ENCODE measurements around the gene RTN4. TPM values are rescaled to one million over a fixed set of nuclear protein-coding genes. Genes with fewer than 3 reads are reported as not detected.

Gene RTN4
- total RNA-seq, 2 donors from 2014 or later = 253 to 331 TPM

DNA sequence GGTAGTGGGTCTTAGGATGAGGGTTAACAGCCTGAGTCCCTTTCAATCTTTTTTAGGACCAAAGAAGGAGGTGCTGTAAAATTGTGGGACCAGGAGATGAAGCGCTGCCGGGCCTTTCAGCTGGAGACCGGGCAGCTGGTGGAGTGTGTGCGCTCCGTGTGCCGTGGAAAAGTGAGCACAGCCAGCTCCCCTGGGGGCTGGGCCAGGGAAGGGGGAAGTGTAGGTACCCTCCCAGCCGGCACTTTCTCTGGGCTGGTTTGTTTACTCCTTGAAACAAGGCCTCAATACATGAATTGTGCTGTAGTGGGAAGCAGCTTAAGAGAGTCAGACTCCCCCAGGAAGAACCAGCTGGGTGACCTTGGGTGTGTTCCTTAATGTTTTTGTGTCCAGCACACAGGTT lies 90.1 kb downstream of the RTN4 start:
- DNase-seq (ENCODE audit: low spot score) (no peak), ATAC-seq (ENCODE audit: insufficient number of reproducible peaks, low FRiP score, low read depth) (no peak)
- no peaks in the 10 kb centered on the region for H3K9me3 ChIP-seq
- H3K27me3 ChIP-seq (replicated peaks; ENCODE audit: insufficient read depth) = no peaks in the 10 kb centered on the region
- no peak overlapping the region for H3K4me3 ChIP-seq
- H3K4me1 ChIP-seq (ENCODE audit: control insufficient read depth in 1 of 2, low read depth in 2 of 2) = no peaks in the 10 kb centered on the region
- TF ChIP-seq, protein P1, sequence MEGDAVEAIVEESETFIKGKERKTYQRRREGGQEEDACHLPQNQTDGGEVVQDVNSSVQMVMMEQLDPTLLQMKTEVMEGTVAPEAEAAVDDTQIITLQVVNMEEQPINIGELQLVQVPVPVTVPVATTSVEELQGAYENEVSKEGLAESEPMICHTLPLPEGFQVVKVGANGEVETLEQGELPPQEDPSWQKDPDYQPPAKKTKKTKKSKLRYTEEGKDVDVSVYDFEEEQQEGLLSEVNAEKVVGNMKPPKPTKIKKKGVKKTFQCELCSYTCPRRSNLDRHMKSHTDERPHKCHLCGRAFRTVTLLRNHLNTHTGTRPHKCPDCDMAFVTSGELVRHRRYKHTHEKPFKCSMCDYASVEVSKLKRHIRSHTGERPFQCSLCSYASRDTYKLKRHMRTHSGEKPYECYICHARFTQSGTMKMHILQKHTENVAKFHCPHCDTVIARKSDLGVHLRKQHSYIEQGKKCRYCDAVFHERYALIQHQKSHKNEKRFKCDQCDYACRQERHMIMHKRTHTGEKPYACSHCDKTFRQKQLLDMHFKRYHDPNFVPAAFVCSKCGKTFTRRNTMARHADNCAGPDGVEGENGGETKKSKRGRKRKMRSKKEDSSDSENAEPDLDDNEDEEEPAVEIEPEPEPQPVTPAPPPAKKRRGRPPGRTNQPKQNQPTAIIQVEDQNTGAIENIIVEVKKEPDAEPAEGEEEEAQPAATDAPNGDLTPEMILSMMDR (IDR thresholded peaks at IDR 0.05) = no peak
- H3K27ac ChIP-seq = no peak overlapping the region
- no peaks in the 10 kb centered on the region for H3K36me3 ChIP-seq

DNA sequence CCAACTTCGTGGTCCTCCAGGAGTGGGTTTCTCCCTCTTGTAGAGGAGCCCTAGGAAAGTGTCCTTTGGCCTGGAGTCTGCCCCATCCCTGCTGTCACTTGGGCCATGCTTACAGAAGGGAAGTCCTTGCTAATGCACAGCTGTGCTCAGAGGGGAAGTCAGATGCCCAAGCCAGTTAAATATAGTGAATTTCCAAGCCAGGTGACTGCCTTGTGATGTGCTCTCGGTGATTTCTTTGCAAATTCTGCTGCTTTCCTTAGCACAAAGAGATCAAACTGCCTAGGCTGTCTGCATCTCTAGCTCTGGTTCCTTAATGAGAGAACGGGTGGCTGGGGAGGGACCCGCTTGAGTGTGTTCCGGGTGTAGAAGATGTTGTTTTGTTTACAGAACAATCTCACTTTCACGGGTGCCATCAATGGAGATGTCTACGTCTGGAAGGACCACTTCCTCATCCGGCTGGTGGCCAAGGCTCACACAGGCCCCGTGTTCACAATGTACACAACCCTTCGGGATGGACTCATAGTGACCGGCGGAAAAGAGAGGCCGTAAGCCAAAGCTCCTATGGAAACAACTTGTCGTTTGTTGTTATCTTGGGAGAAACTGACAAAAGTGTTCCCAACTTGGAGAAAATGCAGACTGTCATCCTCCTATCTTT lies 91.4 kb downstream of the RTN4 start:
- DNase-seq (ENCODE audit: low spot score) (no peak), ATAC-seq (ENCODE audit: insufficient number of reproducible peaks, low FRiP score, low read depth) (no peak)
- Histone ChIP-seq H3K4me3 (no peak overlapping the region), H3K36me3 (no peaks in the 10 kb centered on the region), H3K4me1 (ENCODE audit: control insufficient read depth in 1 of 2, low read depth in 2 of 2) (no peaks in the 10 kb centered on the region), H3K27ac (no peak overlapping the region), H3K9me3 (no peaks in the 10 kb centered on the region), H3K27me3 (replicated peaks; ENCODE audit: insufficient read depth) (no peaks in the 10 kb centered on the region)
- TF ChIP-seq, protein P1 (IDR thresholded peaks at IDR 0.05) = no peak

DNA sequence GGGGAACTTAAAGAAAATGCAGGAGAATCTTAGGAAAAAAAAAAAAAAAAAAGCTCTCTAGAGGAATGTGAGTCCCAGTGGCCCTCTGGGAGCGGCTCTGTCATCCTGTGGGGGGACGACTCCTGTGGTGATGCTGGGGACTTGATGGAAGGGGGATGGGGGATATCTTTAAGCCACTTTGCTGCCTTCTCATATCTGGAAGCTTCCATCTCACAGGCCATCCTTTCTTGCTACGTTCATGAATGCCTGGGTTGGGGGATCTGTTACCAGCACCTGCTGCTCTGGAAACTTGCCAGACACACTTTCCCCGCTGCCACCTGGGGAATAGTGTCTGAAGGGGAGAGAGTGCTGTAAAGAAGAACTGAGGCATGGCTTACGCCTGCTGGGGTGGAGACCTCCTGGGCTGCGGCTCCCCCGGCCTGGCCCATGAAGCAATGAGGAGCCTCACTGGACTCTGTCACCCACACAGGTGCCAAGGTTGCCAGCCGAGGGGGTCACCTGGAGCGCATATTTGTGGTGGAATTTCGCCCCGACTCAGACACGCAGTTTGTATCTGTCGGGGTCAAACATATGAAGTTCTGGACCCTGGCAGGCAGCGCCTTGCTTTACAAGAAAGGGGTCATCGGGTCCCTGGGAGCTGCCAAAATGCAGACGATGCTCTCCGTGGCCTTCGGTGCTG lies 92.8 kb downstream of the RTN4 start:
- H3K27ac ChIP-seq = no peak overlapping the region
- no peaks in the 10 kb centered on the region for H3K9me3 ChIP-seq
- peaks cover 3 to 9% of the 10 kb centered on the region in 2 donors for H3K4me1 ChIP-seq (ENCODE audit: control insufficient read depth in 1 of 2, low read depth in 2 of 2)
- DNase-seq (ENCODE audit: low spot score) (no peak), ATAC-seq (ENCODE audit: insufficient number of reproducible peaks, low FRiP score, low read depth) (no peak)
- no peaks in the 10 kb centered on the region for H3K36me3 ChIP-seq
- TF ChIP-seq, protein P1 (IDR thresholded peaks at IDR 0.05) = no peak
- H3K4me3 ChIP-seq = no peak overlapping the region
- H3K27me3 ChIP-seq (replicated peaks; ENCODE audit: insufficient read depth) = no peaks in the 10 kb centered on the region

DNA sequence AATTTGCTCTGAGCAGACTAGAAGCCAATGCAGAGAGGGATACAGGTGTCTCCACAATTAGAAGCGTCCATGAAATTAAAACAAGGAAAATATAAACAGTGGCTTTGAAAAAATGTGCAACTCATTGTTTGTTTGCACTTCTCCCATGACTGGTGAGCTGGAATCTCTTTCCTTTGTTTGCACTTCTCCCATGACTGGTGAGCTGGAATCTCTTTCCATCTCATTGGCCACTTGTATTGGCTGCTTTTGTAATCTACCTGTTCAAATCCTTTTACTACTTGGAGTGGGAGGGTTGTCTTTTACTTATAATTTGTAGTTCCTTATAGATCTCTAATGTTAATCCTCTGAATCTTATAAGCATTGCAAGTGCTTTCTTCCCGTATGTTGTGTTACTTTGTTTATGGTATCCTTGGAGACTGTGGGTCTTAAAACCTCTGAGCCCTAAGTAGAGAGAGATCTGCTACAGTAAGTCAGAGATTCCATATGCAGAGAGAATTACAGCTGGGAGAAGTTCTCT lies 94.1 kb downstream of the RTN4 start:
- Histone ChIP-seq H3K4me3 (no peak overlapping the region), H3K4me1 (ENCODE audit: control insufficient read depth in 1 of 2, low read depth in 2 of 2) (peaks cover 3 to 10% of the 10 kb centered on the region in 2 donors), H3K36me3 (no peaks in the 10 kb centered on the region), H3K27ac (no peak overlapping the region), H3K9me3 (no peaks in the 10 kb centered on the region), H3K27me3 (replicated peaks; ENCODE audit: insufficient read depth) (no peaks in the 10 kb centered on the region)
- no peak for ATAC-seq (ENCODE audit: insufficient number of reproducible peaks, low FRiP score, low read depth)
- TF ChIP-seq, protein P1 (IDR thresholded peaks at IDR 0.05) = no peak
- DNase-seq (ENCODE audit: low spot score) = no peak

DNA sequence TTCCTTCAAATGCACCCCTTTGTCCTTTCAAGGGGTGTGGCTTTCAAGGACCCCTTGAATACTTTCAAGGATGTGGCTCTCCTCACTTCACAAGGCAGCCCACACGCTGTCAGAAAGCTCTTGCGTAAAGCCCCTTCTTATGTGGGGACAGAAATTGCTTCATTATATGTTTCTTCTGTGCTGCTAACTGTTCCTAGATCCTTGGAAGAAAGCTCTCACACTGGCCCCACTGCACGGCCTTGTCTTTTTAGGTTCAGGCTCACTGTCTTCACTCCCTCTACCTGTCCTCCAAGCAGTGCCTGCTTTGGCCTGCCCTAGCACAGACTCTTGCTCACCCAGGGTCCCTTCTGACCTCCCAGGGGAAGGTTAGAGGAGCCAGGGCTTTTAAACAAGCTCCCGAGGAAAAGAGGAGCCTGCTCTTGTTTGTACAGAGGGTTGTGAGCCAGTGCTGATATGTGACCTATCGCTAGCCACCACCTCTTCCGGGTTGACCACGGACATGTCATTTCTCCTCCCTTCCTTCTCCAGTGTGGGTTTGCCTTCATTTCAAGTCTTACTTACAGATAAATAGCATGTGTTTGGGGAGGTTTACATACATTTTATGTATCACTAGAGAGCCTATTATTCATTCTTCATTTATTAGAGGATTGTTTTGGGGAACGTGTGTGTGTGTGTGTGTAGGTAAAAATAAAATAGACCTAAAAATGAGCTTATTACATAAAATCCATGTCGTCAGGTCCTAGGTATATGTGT lies 94.7 kb downstream of the RTN4 start:
- ATAC-seq (ENCODE audit: insufficient number of reproducible peaks, low FRiP score, low read depth) = no peak

More for the DNA sequence above, 94.7 kb downstream of the RTN4 start:
- H3K27me3 ChIP-seq (replicated peaks; ENCODE audit: insufficient read depth) = no peaks in the 10 kb centered on the region
- H3K4me1 ChIP-seq (ENCODE audit: control insufficient read depth in 1 of 2, low read depth in 2 of 2) = peaks cover 3 to 10% of the 10 kb centered on the region in 2 donors
- H3K27ac ChIP-seq = no peak overlapping the region
- no peaks in the 10 kb centered on the region for H3K36me3 ChIP-seq
- no peaks in the 10 kb centered on the region for H3K9me3 ChIP-seq
- no peak overlapping the region for H3K4me3 ChIP-seq
- no peak for DNase-seq (ENCODE audit: low spot score)
- TF ChIP-seq, protein P1 (IDR thresholded peaks at IDR 0.05) = no peak

Data from thoracic aorta (tissue), 2 donors.